HG03342 (cell line): ENCODE measurements around the gene IFNL4.

ENCODE experiments used
- ATAC-seq: cut with Tn5 transposase; IDR thresholded peaks from one replicate; pipeline ENCODE4 v1.9.1; 2021; ENCODE audit warnings: mild to moderate bottlenecking, moderate library complexity; ENCODE audit not compliant: unreplicated experiment

IFNL4 gene

DNA sequence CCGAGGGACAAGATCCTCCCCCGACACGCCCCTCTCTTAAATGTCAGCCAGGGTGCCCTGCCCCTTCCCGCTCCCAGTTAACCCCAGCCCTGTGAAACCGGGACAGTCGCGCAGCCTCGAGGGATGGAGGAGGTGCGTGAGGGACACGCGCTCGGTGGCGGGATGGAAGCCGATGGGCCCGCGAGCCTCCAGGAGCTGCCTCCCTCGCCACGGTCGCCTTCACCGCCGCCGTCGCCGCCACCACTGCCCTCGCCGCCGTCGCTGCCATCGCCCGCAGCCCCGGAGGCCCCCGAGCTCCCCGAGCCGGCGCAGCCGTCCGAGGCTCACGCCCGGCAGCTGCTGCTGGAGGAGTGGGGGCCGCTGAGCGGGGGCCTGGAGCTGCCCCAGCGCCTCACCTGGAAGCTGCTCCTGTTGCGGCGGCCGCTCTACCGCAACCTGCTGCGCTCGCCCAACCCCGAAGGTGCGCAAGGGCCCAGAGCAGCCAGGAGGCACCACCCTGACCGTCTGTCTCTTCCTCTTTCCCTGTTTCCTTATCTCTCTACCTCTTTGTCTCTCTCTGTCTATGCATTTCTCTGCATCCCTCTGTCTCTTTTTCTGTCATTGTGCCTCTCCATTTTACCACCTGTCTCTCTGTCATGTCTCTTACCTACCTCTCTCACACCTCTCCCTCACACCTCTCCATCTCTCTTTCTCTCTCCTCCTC, 51.6 kb downstream of the IFNL4 start, which contains the start of gene NCCRP1:
TSS of gene NCCRP1 (plus strand) at position 105 of the 703 bp plus-strand sequence. CDS start at position 124, 19 bp downstream.
- ATAC-seq: no peak

DNA sequence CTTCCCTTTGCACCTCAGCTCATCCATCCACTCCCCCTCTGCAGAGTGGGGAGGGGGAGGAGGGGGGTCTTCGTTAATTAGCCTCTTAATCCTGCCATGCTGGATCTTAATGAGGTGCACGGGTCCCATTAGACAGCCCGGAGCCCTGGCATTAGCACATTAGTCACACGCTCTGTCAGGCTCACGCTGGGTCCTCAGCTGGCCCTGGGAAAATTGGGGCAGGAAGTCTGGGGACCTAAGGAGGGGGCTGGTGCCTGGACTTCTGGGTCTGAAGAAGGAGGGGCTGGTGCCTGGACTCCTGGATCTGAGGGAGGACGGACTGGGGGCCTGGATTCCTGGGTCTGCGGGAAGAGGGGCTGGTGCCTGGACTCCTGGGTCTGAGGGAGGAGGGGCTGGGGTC, 52.3 kb downstream of the IFNL4 start:
- no peak for ATAC-seq
